IMR-90 (cell line): ENCODE measurements around the gene EED.

Source experiments
- CEBPB ChIP-seq: IDR thresholded peaks from 2 replicates; pipeline ENCODE4 v1.6.1; 2012; ENCODE audit warnings: low read depth, low read length, improper control_type of control experiment
- CTCF ChIP-seq: conservative IDR thresholded peaks from 2 replicates; pipeline ENCODE4 v1.5.1; 2012; ENCODE audit warnings: mild to moderate bottlenecking, low read depth, low read length, improper control_type of control experiment
- MAFK ChIP-seq: IDR thresholded peaks from 2 replicates; pipeline ENCODE4 v1.6.1; 2012; ENCODE audit warnings: low read depth, low read length, improper control_type of control experiment
- MAZ ChIP-seq: IDR thresholded peaks from 2 replicates; pipeline ENCODE4 v1.6.1; 2012; ENCODE audit warnings: low read depth, mild to moderate bottlenecking, low read length, improper control_type of control experiment, moderate library complexity, borderline replicate concordance
- POLR2A ChIP-seq: IDR thresholded peaks from 2 replicates; pipeline ENCODE4 v1.6.1; 2012; ENCODE audit warnings: mild to moderate bottlenecking, low read depth, low read length
- RAD21 ChIP-seq: IDR thresholded peaks from 2 replicates; pipeline ENCODE4 v1.6.1; 2012; ENCODE audit warnings: low read length, improper control_type of control experiment
- RFX5 ChIP-seq: IDR thresholded peaks from 2 replicates; pipeline ENCODE4 v1.8.0; 2012; ENCODE audit warnings: low read depth, mild to moderate bottlenecking, low read length, moderate library complexity
- TF ChIP-seq, protein P1 (sequence below): fragments of 150-350 bp; IDR thresholded peaks from 2 replicates; pipeline ENCODE4 v1.6.1; 2017; ENCODE audit warnings: mild to moderate bottlenecking, antibody characterized with exemption, low read length, low read depth

- TF ChIP-seq RFX5 (no peak), CEBPB (no peak), CTCF (no peak), RAD21 (no peak), POLR2A (no peak), MAFK (no peak), MAZ (no peak)
- TF ChIP-seq, protein P1, sequence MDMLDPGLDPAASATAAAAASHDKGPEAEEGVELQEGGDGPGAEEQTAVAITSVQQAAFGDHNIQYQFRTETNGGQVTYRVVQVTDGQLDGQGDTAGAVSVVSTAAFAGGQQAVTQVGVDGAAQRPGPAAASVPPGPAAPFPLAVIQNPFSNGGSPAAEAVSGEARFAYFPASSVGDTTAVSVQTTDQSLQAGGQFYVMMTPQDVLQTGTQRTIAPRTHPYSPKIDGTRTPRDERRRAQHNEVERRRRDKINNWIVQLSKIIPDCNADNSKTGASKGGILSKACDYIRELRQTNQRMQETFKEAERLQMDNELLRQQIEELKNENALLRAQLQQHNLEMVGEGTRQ: no peak
These were observed 57.2 kb downstream of the EED start for GRCh38 chr11:86301742-86302091.
